Caco-2 (cell line): Measurements from ENCODE around the gene CTSD. TPM values are rescaled to one million over a fixed set of nuclear protein-coding genes. Genes with fewer than 3 reads are reported as not detected.

Experiments
- BruUV-seq: library from RNA; stranded (reverse); fragments of 400-500 nt; replicated peaks from 2 replicates; lab custom pipeline; 2021; lab: Mats Ljungman, UMichigan
- CTCF ChIA-PET: fragments of 300-600 bp; sonication (Branson Sonifier 250); formaldehyde crosslinking; loops from one replicate; lab custom pipeline; 2022; ENCODE audit warnings: antibody characterized with exemption; lab: Charles Lee
- POLR2A ChIA-PET: fragments of 300-600 bp; sonication (Branson Sonifier 250); formaldehyde crosslinking; loops from one replicate; lab custom pipeline; 2022; ENCODE audit warnings: antibody characterized with exemption; lab: Charles Lee
- DNase-seq, 2 experiments: peaks; one replicate each; pipeline versions ENCODE4 v3.0.0 to v3.0.0-alpha.2; 2020 to 2022
- H3K27me3 ChIP-seq: replicated peaks from 2 replicates; pipeline ENCODE4 v1.6.0; 2011; ENCODE audit warnings: low read length; ENCODE audit not compliant: control insufficient read depth, insufficient read depth
- H3K36me3 ChIP-seq: 2 replicates; pipeline ENCODE4 v1.5.1; 2011; ENCODE audit warnings: low read length; ENCODE audit not compliant: control insufficient read depth, insufficient read depth
- H3K4me1 ChIP-seq: fragments of 250-450 bp; sonication (Bioruptor Pico); 2 replicates; pipeline ENCODE4 v1.5.1; 2020; ENCODE audit warnings: mild to moderate bottlenecking
- H3K4me3 ChIP-seq: 2 replicates; pipeline ENCODE4 v1.5.1; 2011; ENCODE audit warnings: low read depth, mild to moderate bottlenecking, control low read depth, low read length
- H3K9me3 ChIP-seq: fragments of 250-450 bp; sonication (Bioruptor Pico); 2 replicates; pipeline ENCODE4 v1.5.1; 2020; ENCODE audit warnings: mild to moderate bottlenecking, moderate library complexity
- H3K27ac Mint-ChIP-seq: one replicate; pipeline ENCODE4 v1.8.0; 2022; ENCODE audit warnings: mixed read lengths; ENCODE audit not compliant: unreplicated experiment
- H3K27me3 Mint-ChIP-seq: one replicate; pipeline ENCODE4 v1.8.0; 2022; ENCODE audit warnings: mixed read lengths; ENCODE audit not compliant: insufficient read depth, unreplicated experiment
- H3K36me3 Mint-ChIP-seq: one replicate; pipeline ENCODE4 v1.8.0; 2022; ENCODE audit warnings: mild to moderate bottlenecking, mixed read lengths; ENCODE audit not compliant: insufficient read depth, unreplicated experiment
- H3K4me1 Mint-ChIP-seq: one replicate; pipeline ENCODE4 v1.8.0; 2022; ENCODE audit warnings: low read depth, mixed read lengths; ENCODE audit not compliant: unreplicated experiment
- H3K4me3 Mint-ChIP-seq: one replicate; pipeline ENCODE4 v1.8.0; 2022; ENCODE audit warnings: mild to moderate bottlenecking, moderate library complexity, mixed read lengths; ENCODE audit not compliant: unreplicated experiment
- H3K9me3 Mint-ChIP-seq: one replicate; pipeline ENCODE4 v1.8.0; 2022; ENCODE audit warnings: mixed read lengths; ENCODE audit not compliant: unreplicated experiment
- intact Hi-C: fragments of 100-400 bp; cut with micrococcal nuclease; formaldehyde crosslinking; loops from one replicate; pipeline ENCODE4 v1.10.0; 2022; ENCODE audit not compliant: unreplicated experiment
- total RNA-seq: library from RNA; stranded (reverse); gene quantifications from 2 replicates; pipeline ENCODE4 v1.2.3, GENCODE V29; 2022
- TF ChIP-seq, protein P1 (sequence below), 2 experiments: fragments of 200-600 bp in 1 of 2; IDR thresholded peaks; 1 replicate in 1 of 2; 2 replicates in 1 of 2; pipeline versions ENCODE4 v1.5.1 to v1.8.0; 2011 to 2022; ENCODE audit warnings: antibody characterized with exemption in 1 of 2, control low read depth in 1 of 2, inconsistent platforms in 1 of 2, low read depth in 1 of 2, low read length in 1 of 2, mild to moderate bottlenecking in 1 of 2, moderate library complexity in 1 of 2; ENCODE audit not compliant: insufficient read depth in 1 of 2, severe bottlenecking in 1 of 2, unreplicated experiment in 1 of 2

The CTSD gene
- total RNA-seq, 1 experiment from 2014 or later, result 335 TPM

DNA sequence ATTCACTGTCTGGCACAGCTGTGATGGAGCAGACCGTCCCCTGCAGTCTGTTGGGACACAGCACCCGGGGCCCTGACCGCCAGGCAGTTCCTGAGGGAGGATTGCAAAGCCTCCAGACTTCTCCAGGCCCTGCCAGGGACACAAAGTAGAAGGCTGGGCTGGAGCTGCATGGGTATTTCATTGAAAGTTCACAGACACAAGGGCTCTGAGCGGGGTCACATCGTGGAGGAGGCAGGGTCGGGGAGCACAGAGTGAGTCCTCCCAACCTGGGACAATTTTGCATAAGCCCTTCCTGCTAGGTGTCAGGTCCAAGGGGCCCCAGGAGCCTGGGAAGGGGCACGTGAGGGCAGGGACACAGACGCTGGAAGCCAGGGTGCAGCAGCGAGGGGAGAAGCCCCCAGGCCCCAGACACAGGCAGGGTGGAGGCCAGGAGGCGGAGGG is 29.1 kb downstream of the CTSD start:
- Histone ChIP-seq H3K36me3 (no peaks in the 10 kb centered on the region), H3K4me1 (no peaks in the 10 kb centered on the region), H3K9me3 (peaks cover 10% of the 10 kb centered on the region), H3K4me3 (no peak overlapping the region), H3K27me3 (no peaks in the 10 kb centered on the region; the same call in 1 of the 2 replicates)
- Mint-ChIP-seq H3K4me3 (no peak overlapping the region), H3K27ac (no peak overlapping the region), H3K9me3 (peaks cover 46% of the 10 kb centered on the region), H3K27me3 (peaks cover 36% of the 10 kb centered on the region), H3K4me1 (no peaks in the 10 kb centered on the region), H3K36me3 (no peaks in the 10 kb centered on the region)
- TF ChIP-seq, protein P1, sequence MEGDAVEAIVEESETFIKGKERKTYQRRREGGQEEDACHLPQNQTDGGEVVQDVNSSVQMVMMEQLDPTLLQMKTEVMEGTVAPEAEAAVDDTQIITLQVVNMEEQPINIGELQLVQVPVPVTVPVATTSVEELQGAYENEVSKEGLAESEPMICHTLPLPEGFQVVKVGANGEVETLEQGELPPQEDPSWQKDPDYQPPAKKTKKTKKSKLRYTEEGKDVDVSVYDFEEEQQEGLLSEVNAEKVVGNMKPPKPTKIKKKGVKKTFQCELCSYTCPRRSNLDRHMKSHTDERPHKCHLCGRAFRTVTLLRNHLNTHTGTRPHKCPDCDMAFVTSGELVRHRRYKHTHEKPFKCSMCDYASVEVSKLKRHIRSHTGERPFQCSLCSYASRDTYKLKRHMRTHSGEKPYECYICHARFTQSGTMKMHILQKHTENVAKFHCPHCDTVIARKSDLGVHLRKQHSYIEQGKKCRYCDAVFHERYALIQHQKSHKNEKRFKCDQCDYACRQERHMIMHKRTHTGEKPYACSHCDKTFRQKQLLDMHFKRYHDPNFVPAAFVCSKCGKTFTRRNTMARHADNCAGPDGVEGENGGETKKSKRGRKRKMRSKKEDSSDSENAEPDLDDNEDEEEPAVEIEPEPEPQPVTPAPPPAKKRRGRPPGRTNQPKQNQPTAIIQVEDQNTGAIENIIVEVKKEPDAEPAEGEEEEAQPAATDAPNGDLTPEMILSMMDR (IDR thresholded peaks at IDR 0.05; ENCODE audit: insufficient read depth in 1 of 2, low read depth in 1 of 2, low read length in 1 of 2, severe bottlenecking in 1 of 2, unreplicated experiment in 1 of 2), result no peak
- POLR2A ChIA-PET, result no interaction called here
- no TSS peak for BruUV-seq
- intact Hi-C loops, result no loop called here
- CTCF ChIA-PET, result no interaction called here
- DNase-seq, result peak in 1 of 2 experiments; percentile 19

DNA sequence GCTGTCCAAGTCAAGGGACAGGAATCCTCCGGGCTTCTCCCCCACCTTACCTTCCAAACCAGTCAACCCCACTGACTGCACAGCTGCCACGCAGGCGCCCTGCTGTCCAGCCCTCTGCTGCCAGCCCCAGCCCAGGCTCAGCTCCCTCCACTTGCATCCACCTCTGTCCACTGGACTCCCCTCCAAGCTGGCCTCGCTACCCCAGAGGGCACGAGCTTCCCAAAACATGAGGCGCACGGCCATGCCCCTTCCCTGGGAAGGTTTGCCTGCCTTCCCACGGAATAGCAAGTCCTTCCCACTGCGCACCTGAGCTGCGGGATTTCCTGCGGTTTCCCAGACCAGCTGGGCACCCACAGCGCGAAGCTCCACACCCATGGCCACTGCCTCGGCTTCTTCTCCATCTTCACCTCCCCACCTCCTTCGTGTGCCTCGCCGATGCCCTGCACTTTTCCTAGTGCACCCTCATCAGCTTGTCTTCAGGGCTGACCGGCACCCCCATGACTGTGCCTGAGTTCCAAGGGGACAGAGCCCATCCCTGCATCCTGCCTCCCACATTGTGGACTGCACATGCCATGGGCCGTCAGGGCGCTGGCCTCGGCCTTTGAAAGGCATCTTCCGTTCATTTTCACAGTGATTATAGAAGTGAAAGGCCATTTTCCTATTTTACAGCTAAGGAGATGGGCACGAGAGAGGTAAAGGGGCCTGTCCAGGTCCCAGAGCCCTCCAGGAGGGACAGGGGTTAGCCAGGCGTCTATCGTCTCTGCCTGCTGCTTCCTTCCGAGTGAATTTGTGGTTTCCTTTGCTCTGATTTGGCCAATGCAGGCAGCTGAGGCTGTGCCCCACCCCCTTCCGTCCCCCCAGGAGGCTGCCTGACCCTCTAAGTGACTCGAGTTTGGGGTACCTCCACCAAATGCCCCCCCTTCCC is 29.7 kb downstream of the CTSD start:
- POLR2A ChIA-PET, result no interaction called here
- Mint-ChIP-seq H3K27ac (no peak overlapping the region), H3K4me1 (no peaks in the 10 kb centered on the region)

More for the DNA sequence above, 29.7 kb downstream of the CTSD start:
- TF ChIP-seq, protein P1 (IDR thresholded peaks at IDR 0.05; ENCODE audit: insufficient read depth in 1 of 2, low read depth in 1 of 2, low read length in 1 of 2, severe bottlenecking in 1 of 2, unreplicated experiment in 1 of 2), result no peak
- Histone ChIP-seq H3K4me1 (no peaks in the 10 kb centered on the region), H3K9me3 (peaks cover 10% of the 10 kb centered on the region), H3K36me3 (no peaks in the 10 kb centered on the region), H3K4me3 (no peak overlapping the region), H3K27me3 (no peaks in the 10 kb centered on the region; the same call in 1 of the 2 replicates)
- intact Hi-C loops, result no loop called here
- peaks cover 33% of the 10 kb centered on the region for H3K27me3 Mint-ChIP-seq
- peak in 1 of 2 experiments; percentile 29 for DNase-seq
- H3K9me3 Mint-ChIP-seq, result peaks cover 46% of the 10 kb centered on the region
- no peak overlapping the region for H3K4me3 Mint-ChIP-seq
- no TSS peak for BruUV-seq
- CTCF ChIA-PET, result no interaction called here
- H3K36me3 Mint-ChIP-seq, result no peaks in the 10 kb centered on the region
